SK-N-SH treated with all-trans-retinoic acid at 6 μM for 48 hours (cell line): ENCODE results near the gene LYSMD3.
"Not testable (repeated sequence)": the region's sequence is repeated elsewhere in the genome, so short reads cannot be mapped to it uniquely, and the experiment has no call there.

Source experiments
- ATAC-seq: fragments of 200-7000 bp; cut with Tn5 transposase; 3 replicates; pipeline ENCODE4 v1.9.1; 2020; ENCODE audit warnings: mild to moderate bottlenecking, moderate library complexity
- ARNTL ChIP-seq: fragments of 450-650 bp; formaldehyde crosslinking; IDR thresholded peaks from 2 replicates; pipeline ENCODE4 v1.5.0; 2020; ENCODE audit warnings: low read depth, mild to moderate bottlenecking, moderate library complexity, borderline replicate concordance
- BACH2 ChIP-seq: fragments of 250-450 bp; sonication (Bioruptor Pico); IDR thresholded peaks from 2 replicates; pipeline ENCODE4 v1.9.0; 2021; ENCODE audit warnings: mild to moderate bottlenecking, borderline replicate concordance
- CSDC2 ChIP-seq: fragments of 250-450 bp; sonication (Bioruptor Pico); IDR thresholded peaks from 2 replicates; pipeline ENCODE4 v1.5.0; 2020; ENCODE audit warnings: mild to moderate bottlenecking, moderate library complexity
- ESRRG ChIP-seq: fragments of 250-450 bp; sonication (Bioruptor Pico); IDR thresholded peaks from 2 replicates; pipeline ENCODE4 v1.6.1; 2021; ENCODE audit warnings: mild to moderate bottlenecking
- GLIS3 ChIP-seq: fragments of 250-450 bp; sonication (Bioruptor Pico); IDR thresholded peaks from 2 replicates; pipeline ENCODE4 v1.5.0; 2020; ENCODE audit warnings: mild to moderate bottlenecking, moderate library complexity
- OSR1 ChIP-seq: fragments of 250-450 bp; sonication (Bioruptor Pico); IDR thresholded peaks from 2 replicates; pipeline ENCODE4 v1.8.0; 2022; ENCODE audit warnings: moderate library complexity, mild to moderate bottlenecking, inconsistent platforms
- PPARA ChIP-seq: fragments of 250-450 bp; sonication (Bioruptor Pico); IDR thresholded peaks from 2 replicates; pipeline ENCODE4 v1.5.0; 2020; ENCODE audit warnings: mild to moderate bottlenecking, borderline replicate concordance
- RARB ChIP-seq: fragments of 250-450 bp; sonication (Bioruptor Pico); IDR thresholded peaks from 2 replicates; pipeline ENCODE4 v1.8.0; 2021; ENCODE audit warnings: mild to moderate bottlenecking, moderate library complexity
- SNAI2 ChIP-seq: fragments of 250-450 bp; sonication (Bioruptor Pico); IDR thresholded peaks from 2 replicates; pipeline ENCODE4 v1.5.0; 2020; ENCODE audit warnings: mild to moderate bottlenecking, moderate library complexity
- TCF4 ChIP-seq: fragments of 250-450 bp; sonication (Bioruptor Pico); IDR thresholded peaks from 2 replicates; pipeline ENCODE4 v1.8.0; 2021; ENCODE audit warnings: mild to moderate bottlenecking, moderate library complexity, borderline replicate concordance
- ZC3H10 ChIP-seq: fragments of 250-450 bp; sonication (Bioruptor Pico); IDR thresholded peaks from 2 replicates; pipeline ENCODE4 v1.5.1; 2021; ENCODE audit warnings: mild to moderate bottlenecking, moderate library complexity
- ZFP3 ChIP-seq: fragments of 250-450 bp; sonication (Bioruptor Pico); IDR thresholded peaks from 2 replicates; pipeline ENCODE4 v1.5.0; 2020; ENCODE audit warnings: mild to moderate bottlenecking, moderate library complexity
- ZFP30 ChIP-seq: fragments of 450-650 bp; formaldehyde crosslinking; IDR thresholded peaks from 2 replicates; pipeline ENCODE4 v1.5.0; 2022; ENCODE audit warnings: mild to moderate bottlenecking, moderate library complexity
- ZNF565 ChIP-seq: fragments of 450-650 bp; formaldehyde crosslinking; conservative IDR thresholded peaks from 2 replicates; pipeline ENCODE4 v1.5.0; 2020; ENCODE audit warnings: low read depth, mild to moderate bottlenecking, moderate library complexity
- TF ChIP-seq, protein P1 (sequence below): fragments of 250-450 bp; sonication (Bioruptor Pico); IDR thresholded peaks from 2 replicates; pipeline ENCODE4 v1.5.1; 2020; ENCODE audit warnings: low read depth, mild to moderate bottlenecking, moderate library complexity
- TF ChIP-seq, protein P2 (sequence below): fragments of 250-450 bp; sonication (Bioruptor Pico); IDR thresholded peaks from 2 replicates; pipeline ENCODE4 v1.5.0; 2020; ENCODE audit warnings: mild to moderate bottlenecking, moderate library complexity
- TF ChIP-seq, protein P3 (sequence below): fragments of 250-450 bp; sonication (Bioruptor Pico); IDR thresholded peaks from 2 replicates; pipeline ENCODE4 v1.8.0; 2020; ENCODE audit warnings: mild to moderate bottlenecking, moderate library complexity, borderline replicate concordance

The LYSMD3 gene

DNA sequence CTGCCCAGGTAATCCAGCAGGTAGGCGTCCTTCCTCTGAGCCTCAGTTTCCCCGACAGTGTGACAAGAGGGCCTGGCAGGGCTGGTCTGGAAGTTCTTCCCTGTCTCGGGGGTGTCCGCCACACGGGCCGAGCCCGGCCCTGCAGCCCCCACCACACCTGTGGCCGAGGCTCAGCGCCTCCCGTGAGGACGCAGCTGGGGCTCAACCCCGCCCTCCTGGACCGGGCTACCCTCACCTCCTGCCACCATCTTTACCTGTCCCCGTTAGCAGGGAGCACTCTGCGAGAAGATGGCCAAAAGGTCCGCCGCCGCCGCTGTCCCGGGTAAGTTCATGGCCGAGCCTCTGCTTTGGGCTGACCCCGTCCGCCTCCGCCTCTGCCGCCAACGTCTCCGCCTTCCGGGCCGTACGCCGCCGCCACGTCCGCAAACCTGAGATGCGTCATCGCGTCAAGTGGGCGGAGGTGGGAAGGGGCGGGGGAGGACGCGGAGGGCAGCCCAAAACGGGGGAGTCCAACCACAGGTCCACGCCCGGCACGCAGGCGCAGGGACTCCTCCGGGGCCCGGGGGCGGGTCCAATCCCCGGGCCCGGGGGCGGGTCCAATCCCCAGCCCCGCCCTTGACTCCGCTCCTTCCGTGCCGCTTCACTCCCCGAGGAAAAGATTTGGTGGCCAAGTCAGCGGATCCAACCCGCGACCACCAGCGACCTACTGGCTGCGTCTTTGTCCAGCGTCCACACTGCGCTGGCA lies at the start of gene LYSMD3:
TSS of gene LYSMD3 (minus strand) at position 391 of the 745 bp plus-strand sequence. CDS start 4,295 bp downstream, outside the sequence.
- peak; percentile 96 for ATAC-seq
- TF ChIP-seq SNAI2 (CRISPR knock-in tag): no peak
- TF ChIP-seq CSDC2 (CRISPR knock-in tag): 0 out of 2 replicates have a peak, but pooled peaks have one; percentile 24
- TF ChIP-seq, all 23 proteins: peak for 1

DNA sequence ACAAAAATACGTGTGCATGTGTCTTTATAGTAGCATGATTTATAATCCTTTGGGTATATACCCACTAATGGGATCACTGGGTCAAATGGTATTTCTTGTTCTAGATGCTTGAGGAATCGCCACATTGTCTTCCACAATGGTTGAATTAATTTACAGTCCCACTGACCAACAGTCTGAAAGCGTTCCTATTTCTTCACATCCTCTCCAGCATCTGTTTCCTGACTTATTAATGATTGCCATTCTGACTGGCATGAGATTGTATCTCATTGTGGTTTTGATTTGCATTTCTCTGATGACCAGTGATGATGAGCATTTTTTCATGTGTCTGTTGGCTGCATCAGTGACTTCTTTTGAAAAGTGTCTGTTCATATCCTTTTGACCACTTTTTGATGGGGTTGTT lies 47.2 kb upstream of the LYSMD3 start:
- not testable (repeated sequence) for ATAC-seq

DNA sequence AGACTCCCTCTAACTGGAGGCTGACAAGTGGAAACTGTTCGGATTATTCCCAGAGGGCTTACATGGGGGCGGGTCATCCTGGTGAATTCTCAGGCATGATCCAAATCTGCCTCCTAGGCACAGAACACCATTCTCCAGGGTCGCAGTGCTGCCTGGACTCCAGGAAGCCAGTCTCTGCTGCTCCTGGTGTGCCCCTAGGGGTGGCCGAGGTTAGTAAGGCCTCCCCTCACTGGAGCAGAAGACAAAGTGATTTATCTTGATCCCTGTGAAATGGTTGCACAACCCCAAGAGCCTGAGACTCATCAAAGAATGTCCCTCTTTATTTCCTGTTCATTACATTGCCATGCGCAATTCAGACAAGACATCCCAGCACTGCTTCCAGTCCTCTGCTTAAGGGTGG lies 46.3 kb upstream of the LYSMD3 start:
- no peak for ATAC-seq
- no peak for TF ChIP-seq ESRRG (CRISPR knock-in tag)
- TF ChIP-seq, protein P1, sequence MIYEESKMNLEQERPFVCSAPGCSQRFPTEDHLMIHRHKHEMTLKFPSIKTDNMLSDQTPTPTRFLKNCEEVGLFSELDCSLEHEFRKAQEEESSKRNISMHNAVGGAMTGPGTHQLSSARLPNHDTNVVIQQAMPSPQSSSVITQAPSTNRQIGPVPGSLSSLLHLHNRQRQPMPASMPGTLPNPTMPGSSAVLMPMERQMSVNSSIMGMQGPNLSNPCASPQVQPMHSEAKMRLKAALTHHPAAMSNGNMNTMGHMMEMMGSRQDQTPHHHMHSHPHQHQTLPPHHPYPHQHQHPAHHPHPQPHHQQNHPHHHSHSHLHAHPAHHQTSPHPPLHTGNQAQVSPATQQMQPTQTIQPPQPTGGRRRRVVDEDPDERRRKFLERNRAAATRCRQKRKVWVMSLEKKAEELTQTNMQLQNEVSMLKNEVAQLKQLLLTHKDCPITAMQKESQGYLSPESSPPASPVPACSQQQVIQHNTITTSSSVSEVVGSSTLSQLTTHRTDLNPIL (CRISPR knock-in tag): no peak
- TF ChIP-seq PPARA: no peak
- TF ChIP-seq, protein P2, sequence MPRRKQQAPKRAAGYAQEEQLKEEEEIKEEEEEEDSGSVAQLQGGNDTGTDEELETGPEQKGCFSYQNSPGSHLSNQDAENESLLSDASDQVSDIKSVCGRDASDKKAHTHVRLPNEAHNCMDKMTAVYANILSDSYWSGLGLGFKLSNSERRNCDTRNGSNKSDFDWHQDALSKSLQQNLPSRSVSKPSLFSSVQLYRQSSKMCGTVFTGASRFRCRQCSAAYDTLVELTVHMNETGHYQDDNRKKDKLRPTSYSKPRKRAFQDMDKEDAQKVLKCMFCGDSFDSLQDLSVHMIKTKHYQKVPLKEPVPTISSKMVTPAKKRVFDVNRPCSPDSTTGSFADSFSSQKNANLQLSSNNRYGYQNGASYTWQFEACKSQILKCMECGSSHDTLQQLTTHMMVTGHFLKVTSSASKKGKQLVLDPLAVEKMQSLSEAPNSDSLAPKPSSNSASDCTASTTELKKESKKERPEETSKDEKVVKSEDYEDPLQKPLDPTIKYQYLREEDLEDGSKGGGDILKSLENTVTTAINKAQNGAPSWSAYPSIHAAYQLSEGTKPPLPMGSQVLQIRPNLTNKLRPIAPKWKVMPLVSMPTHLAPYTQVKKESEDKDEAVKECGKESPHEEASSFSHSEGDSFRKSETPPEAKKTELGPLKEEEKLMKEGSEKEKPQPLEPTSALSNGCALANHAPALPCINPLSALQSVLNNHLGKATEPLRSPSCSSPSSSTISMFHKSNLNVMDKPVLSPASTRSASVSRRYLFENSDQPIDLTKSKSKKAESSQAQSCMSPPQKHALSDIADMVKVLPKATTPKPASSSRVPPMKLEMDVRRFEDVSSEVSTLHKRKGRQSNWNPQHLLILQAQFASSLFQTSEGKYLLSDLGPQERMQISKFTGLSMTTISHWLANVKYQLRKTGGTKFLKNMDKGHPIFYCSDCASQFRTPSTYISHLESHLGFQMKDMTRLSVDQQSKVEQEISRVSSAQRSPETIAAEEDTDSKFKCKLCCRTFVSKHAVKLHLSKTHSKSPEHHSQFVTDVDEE: no peak
- TF ChIP-seq SNAI2 (CRISPR knock-in tag): no peak
- TF ChIP-seq TCF4 (CRISPR knock-in tag): no peak
- TF ChIP-seq BACH2 (CRISPR knock-in tag): no peak
- TF ChIP-seq ZFP30 (CRISPR knock-in tag): no peak
- TF ChIP-seq ZFP3: no peak
- TF ChIP-seq GLIS3 (CRISPR knock-in tag): no peak
- TF ChIP-seq, protein P3, sequence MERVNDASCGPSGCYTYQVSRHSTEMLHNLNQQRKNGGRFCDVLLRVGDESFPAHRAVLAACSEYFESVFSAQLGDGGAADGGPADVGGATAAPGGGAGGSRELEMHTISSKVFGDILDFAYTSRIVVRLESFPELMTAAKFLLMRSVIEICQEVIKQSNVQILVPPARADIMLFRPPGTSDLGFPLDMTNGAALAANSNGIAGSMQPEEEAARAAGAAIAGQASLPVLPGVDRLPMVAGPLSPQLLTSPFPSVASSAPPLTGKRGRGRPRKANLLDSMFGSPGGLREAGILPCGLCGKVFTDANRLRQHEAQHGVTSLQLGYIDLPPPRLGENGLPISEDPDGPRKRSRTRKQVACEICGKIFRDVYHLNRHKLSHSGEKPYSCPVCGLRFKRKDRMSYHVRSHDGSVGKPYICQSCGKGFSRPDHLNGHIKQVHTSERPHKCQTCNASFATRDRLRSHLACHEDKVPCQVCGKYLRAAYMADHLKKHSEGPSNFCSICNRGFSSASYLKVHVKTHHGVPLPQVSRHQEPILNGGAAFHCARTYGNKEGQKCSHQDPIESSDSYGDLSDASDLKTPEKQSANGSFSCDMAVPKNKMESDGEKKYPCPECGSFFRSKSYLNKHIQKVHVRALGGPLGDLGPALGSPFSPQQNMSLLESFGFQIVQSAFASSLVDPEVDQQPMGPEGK (CRISPR knock-in tag): no peak

DNA sequence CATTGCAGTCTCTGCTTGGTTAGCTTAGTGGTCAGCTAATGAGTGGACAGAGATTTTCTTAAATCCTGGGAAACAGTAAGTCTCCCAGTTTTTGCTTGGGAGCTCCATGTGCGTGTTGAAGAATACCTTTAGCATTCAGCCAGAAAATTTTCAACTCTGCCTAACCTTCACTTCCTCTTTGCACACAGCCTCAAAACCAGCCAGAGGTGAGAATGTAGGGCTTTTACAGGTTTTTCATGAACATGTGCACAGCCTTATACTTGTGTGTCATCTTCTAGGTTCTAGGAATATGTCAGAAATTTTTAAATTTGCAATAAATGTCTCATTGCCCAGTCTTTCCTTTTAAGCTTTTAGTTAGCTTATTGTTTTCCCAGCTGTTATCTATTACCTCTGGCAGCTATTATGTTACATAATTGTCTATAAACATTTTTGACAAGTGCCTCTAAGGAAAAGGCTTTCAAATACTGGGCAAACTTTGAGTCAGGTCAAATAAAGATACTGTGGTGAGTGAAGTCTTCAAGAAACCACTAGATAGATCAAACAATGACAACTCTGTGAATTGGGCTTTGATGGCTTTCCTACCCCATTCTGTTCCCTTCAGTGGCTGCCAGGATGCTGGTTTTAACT lies 41.9 kb upstream of the LYSMD3 start:
- TF ChIP-seq, protein P2: peak; percentile 68; the same call in 1 of the 2 replicates
- peak; percentile 32; the same call in 1 of the 2 replicates for TF ChIP-seq TCF4 (CRISPR knock-in tag)
- TF ChIP-seq ZFP30 (CRISPR knock-in tag): no peak
- no peak for ATAC-seq

DNA sequence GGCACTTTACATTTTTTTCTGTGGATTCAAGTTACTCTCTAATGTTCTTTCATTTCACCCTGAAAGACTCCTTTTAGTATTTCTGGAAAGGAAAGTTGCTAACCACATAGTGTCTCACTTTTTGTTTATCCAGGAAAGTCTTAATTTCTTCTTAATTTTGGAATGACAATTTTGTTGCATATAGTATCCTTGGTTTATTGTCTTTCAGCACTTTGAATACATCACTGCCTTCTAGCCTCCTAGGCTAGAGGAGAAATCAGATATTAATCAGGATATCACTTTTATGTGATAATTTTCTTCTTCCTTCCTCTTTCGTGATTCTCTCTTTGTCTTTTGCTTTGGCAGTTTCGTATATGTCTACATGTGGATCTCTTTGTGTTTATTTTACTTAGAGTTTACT lies 40.6 kb upstream of the LYSMD3 start:
- ATAC-seq: no peak
- TF ChIP-seq ZC3H10 (CRISPR knock-in tag) (no peak), ARNTL (CRISPR knock-in tag) (no peak), ZFP30 (CRISPR knock-in tag) (no peak), ZFP3 (no peak), TCF4 (CRISPR knock-in tag) (no peak), RARB (no peak), SNAI2 (CRISPR knock-in tag) (no peak), CSDC2 (CRISPR knock-in tag) (no peak), ZNF565 (CRISPR knock-in tag) (no peak), OSR1 (no peak)
- TF ChIP-seq, protein P1 (CRISPR knock-in tag): no peak
- TF ChIP-seq, protein P3 (CRISPR knock-in tag): no peak
